Islet of Langerhans (tissue), 1 donor: ENCODE results near the gene TOB2.

Experiments used
- FAIRE-seq: peaks from one replicate; lab custom pipeline; 2011; peaks lifted over from hg19 to GRCh38; lab: Jason Lieb, UNC

Gene TOB2

GRCh38 chr22:41446639-41447434 is at the start of gene TOB2:
TSS of gene TOB2 (minus strand) at chr22:41446801. CDS start at chr22:41437345, 9,456 bp downstream.
- FAIRE-seq: no peak

- no peak for FAIRE-seq
Observed at GRCh38 chr22:41491374-41492100, 44.9 kb upstream of the TOB2 start.

- FAIRE-seq: no peak
Observed at GRCh38 chr22:41488596-41489385, 42.2 kb upstream of the TOB2 start.

GRCh38 chr22:41488076-41488475 is 41.5 kb upstream of the TOB2 start:
- no peak for FAIRE-seq

- FAIRE-seq: no peak
Observed at GRCh38 chr22:41487037-41487935, 40.7 kb upstream of the TOB2 start.

GRCh38 chr22:41485033-41485432 is 38.4 kb upstream of the TOB2 start:
- no peak for FAIRE-seq

GRCh38 chr22:41482319-41482935 is 35.8 kb upstream of the TOB2 start:
- no peak for FAIRE-seq

GRCh38 chr22:41481925-41482318 is 35.3 kb upstream of the TOB2 start:
- FAIRE-seq: no peak

GRCh38 chr22:41481131-41481830 is 34.7 kb upstream of the TOB2 start:
- FAIRE-seq: no peak

- FAIRE-seq: no peak
Observed at GRCh38 chr22:41480397-41480735, 33.8 kb upstream of the TOB2 start.

- FAIRE-seq: no peak
Observed at GRCh38 chr22:41479671-41480396, 33.2 kb upstream of the TOB2 start.

- FAIRE-seq: no peak
Observed at GRCh38 chr22:41478891-41479521, 32.4 kb upstream of the TOB2 start.

- FAIRE-seq: no peak
Observed at GRCh38 chr22:41478473-41478872, 31.9 kb upstream of the TOB2 start.

GRCh38 chr22:41474872-41475451 is 28.4 kb upstream of the TOB2 start:
- no peak for FAIRE-seq

- FAIRE-seq: no peak
Observed at GRCh38 chr22:41471568-41471967, 25.0 kb upstream of the TOB2 start.

GRCh38 chr22:41470886-41471285 is 24.3 kb upstream of the TOB2 start:
- no peak for FAIRE-seq

GRCh38 chr22:41469218-41469851 is 22.7 kb upstream of the TOB2 start:
- FAIRE-seq: no peak

- FAIRE-seq: peak; percentile 99
Observed at GRCh38 chr22:41468381-41469217, 22.0 kb upstream of the TOB2 start, which contains the start of the genes ACO2 and PHF5A. TSS of gene ACO2 (plus strand) at chr22:41469117. CDS start at chr22:41469147, 30 bp downstream. TSS of gene PHF5A (minus strand) at chr22:41468692. CDS start at chr22:41468653, 39 bp downstream.
